Measurements from ENCODE around the gene TRMT61B. TPM values are rescaled to one million over a fixed set of nuclear protein-coding genes. Genes with fewer than 3 reads are reported as not detected.

The TRMT61B gene
- total and polyA plus RNA-seq, 2 of the 13 experiments (the other 11 are each of a cell fraction or from before 2014, with no cell fraction given) = 19.7 to 23.5 TPM

DNA sequence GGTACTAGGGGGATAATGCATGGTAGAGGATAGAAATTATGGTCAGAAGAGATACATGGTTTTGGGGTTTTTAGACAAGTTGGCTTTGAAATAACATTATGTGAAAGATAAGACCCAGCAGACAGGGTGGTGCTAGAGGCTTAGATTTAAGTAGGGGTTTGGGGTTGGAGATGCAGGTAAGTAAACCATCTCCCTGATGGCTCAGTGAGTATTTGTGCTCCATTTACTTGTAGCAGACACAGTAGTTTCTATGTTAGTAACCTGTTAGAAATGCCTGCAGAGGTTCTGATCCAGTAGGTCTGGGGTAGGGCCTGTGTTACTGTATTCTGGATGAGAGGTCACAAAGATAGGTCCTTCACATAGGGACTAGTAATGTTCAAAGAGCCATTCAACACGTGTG lies 38.1 kb upstream of the TRMT61B start:
- H3K4me3 ChIP-seq (replicated peaks in 1 of 3; ENCODE audit: insufficient read depth in 1 of 3, low read depth in 2 of 3, low read length in 3 of 3) = no peak overlapping the region
- ChIA-PET CTCF (ENCODE audit: low intra/inter-chr PET ratio, low total read pairs) (no interaction called here), POLR2A (no interaction called here)
- peaks cover 18% of the 10 kb centered on the region for H3K4me1 ChIP-seq (ENCODE audit: insufficient read depth, low read length)
- H4K20me1 ChIP-seq (ENCODE audit: insufficient read depth, low read length) = peaks cover 55% of the 10 kb centered on the region
- DNase-seq (ENCODE audit: low spot score) = no peak
- no peak for FAIRE-seq
- 23% methylated on average over 1 of the region's 1 CpG for WGBS (ENCODE audit: low lambda C conversion rate)
- H3K9ac ChIP-seq (ENCODE audit: insufficient read depth, low read depth, low read length) = no peak overlapping the region
- H3K27me3 ChIP-seq (ENCODE audit: control insufficient read depth in 1 of 2, insufficient read depth in 2 of 2, low read length in 2 of 2) = no peaks in the 10 kb centered on the region
- peaks cover 86% of the 10 kb centered on the region for H3K79me2 ChIP-seq (ENCODE audit: insufficient read depth, low read length)
- H3K36me3 ChIP-seq (replicated peaks in 1 of 2; ENCODE audit: control insufficient read depth in 1 of 2, insufficient read depth in 2 of 2, low read length in 2 of 2) = peaks cover 31 to 81% of the 10 kb centered on the region in 2 experiments
- no peaks in the 10 kb centered on the region for H3K9me3 ChIP-seq (ENCODE audit: low read length)
- H3K4me2 ChIP-seq (ENCODE audit: low read depth, low read length) = no peak overlapping the region
- peak; percentile 23 for ATAC-seq
- TF ChIP-seq, protein P1, sequence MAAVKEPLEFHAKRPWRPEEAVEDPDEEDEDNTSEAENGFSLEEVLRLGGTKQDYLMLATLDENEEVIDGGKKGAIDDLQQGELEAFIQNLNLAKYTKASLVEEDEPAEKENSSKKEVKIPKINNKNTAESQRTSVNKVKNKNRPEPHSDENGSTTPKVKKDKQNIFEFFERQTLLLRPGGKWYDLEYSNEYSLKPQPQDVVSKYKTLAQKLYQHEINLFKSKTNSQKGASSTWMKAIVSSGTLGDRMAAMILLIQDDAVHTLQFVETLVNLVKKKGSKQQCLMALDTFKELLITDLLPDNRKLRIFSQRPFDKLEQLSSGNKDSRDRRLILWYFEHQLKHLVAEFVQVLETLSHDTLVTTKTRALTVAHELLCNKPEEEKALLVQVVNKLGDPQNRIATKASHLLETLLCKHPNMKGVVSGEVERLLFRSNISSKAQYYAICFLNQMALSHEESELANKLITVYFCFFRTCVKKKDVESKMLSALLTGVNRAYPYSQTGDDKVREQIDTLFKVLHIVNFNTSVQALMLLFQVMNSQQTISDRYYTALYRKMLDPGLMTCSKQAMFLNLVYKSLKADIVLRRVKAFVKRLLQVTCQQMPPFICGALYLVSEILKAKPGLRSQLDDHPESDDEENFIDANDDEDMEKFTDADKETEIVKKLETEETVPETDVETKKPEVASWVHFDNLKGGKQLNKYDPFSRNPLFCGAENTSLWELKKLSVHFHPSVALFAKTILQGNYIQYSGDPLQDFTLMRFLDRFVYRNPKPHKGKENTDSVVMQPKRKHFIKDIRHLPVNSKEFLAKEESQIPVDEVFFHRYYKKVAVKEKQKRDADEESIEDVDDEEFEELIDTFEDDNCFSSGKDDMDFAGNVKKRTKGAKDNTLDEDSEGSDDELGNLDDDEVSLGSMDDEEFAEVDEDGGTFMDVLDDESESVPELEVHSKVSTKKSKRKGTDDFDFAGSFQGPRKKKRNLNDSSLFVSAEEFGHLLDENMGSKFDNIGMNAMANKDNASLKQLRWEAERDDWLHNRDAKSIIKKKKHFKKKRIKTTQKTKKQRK (IDR thresholded peaks at IDR 0.05; ENCODE audit: low read length) = no peak
- TF ChIP-seq RBM22 (optimal IDR thresholded peaks at IDR 0.05; ENCODE audit: low read length) (peak; percentile 80), E2F1 (CRISPR knock-in tag; IDR thresholded peaks at IDR 0.05) (no peak)
- in situ Hi-C loops (cut with HindIII; ENCODE audit: extremely low pct_ligation_motif_present, low pct_unique_long_range_greater_than_20kb) (no loop called here), intact Hi-C loops (cut with micrococcal nuclease; ENCODE audit: unreplicated experiment) (no loop called here)
- no TSS peak for BruUV-seq (replicated peaks)
- no peak overlapping the region for H3K27ac ChIP-seq (ENCODE audit: extremely low read length, insufficient read depth, low read length)
- H2AFZ ChIP-seq (ENCODE audit: low read length) = no peak overlapping the region

DNA sequence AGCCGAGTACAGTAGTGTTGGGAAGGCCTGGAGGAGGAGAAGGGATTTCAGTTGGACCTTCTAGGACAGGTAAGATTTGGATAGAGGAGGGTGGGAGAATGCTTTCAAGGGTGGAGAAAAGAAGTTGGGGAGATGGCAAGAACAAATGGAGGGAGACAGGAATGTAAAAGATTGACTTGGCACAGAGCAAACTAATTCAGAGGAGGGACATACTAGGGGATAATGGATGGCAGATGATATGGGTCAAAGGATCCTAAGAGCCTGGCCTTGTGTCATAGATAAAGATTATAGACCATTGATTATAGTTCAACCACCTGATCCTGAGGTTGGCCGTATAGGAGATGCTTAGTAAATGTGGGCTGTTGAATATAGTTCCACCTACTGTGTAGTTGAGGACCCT lies 36.7 kb upstream of the TRMT61B start:
- Histone ChIP-seq H3K27ac (ENCODE audit: extremely low read length, insufficient read depth, low read length) (no peak overlapping the region), H3K4me1 (ENCODE audit: insufficient read depth, low read length) (peaks cover 18% of the 10 kb centered on the region), H2AFZ (ENCODE audit: low read length) (no peak overlapping the region), H3K9me3 (ENCODE audit: low read length) (no peaks in the 10 kb centered on the region), H3K4me2 (ENCODE audit: low read depth, low read length) (no peak overlapping the region), H3K27me3 (ENCODE audit: control insufficient read depth in 1 of 2, insufficient read depth in 2 of 2, low read length in 2 of 2) (no peaks in the 10 kb centered on the region), H3K36me3 (replicated peaks in 1 of 2; ENCODE audit: control insufficient read depth in 1 of 2, insufficient read depth in 2 of 2, low read length in 2 of 2) (peaks cover 29 to 81% of the 10 kb centered on the region in 2 experiments), H3K4me3 (replicated peaks in 1 of 3; ENCODE audit: insufficient read depth in 1 of 3, low read depth in 2 of 3, low read length in 3 of 3) (no peak overlapping the region), H3K79me2 (ENCODE audit: insufficient read depth, low read length) (peaks cover 92% of the 10 kb centered on the region), H4K20me1 (ENCODE audit: insufficient read depth, low read length) (peaks cover 62% of the 10 kb centered on the region), H3K9ac (ENCODE audit: insufficient read depth, low read depth, low read length) (no peak overlapping the region)
- FAIRE-seq = no peak
- no peak for ATAC-seq
- ChIA-PET POLR2A (no interaction called here), CTCF (ENCODE audit: low intra/inter-chr PET ratio, low total read pairs) (no interaction called here)
- DNase-seq (ENCODE audit: low spot score) = no peak
- in situ Hi-C loops (cut with HindIII; ENCODE audit: extremely low pct_ligation_motif_present, low pct_unique_long_range_greater_than_20kb) = no loop called here
- intact Hi-C loops (cut with micrococcal nuclease; ENCODE audit: unreplicated experiment) = no loop called here
- WGBS (ENCODE audit: low lambda C conversion rate) = 100% methylated on average over 2 of the region's 2 CpGs
- BruUV-seq (replicated peaks) = no TSS peak
- TF ChIP-seq DNMT3B (CRISPR knock-in tag; conservative IDR thresholded peaks at IDR 0.05) (no peak), NR2F1 (CRISPR knock-in tag; IDR thresholded peaks at IDR 0.05) (peak in 1 of 2 experiments; percentile 17; a peak in 1 of 4 replicates), ATF4 (CRISPR knock-in tag; IDR thresholded peaks at IDR 0.05) (0 out of 4 replicates have a peak, but pooled peaks of 1 of the 2 experiments have one; percentile 5), NFKBIZ (CRISPR knock-in tag; IDR thresholded peaks at IDR 0.05) (no peak), ZNF644 (CRISPR knock-in tag; IDR thresholded peaks at IDR 0.05; ENCODE audit: low read depth) (no peak), ZNF576 (CRISPR knock-in tag; IDR thresholded peaks at IDR 0.05) (no peak)
- TF ChIP-seq, protein P2, sequence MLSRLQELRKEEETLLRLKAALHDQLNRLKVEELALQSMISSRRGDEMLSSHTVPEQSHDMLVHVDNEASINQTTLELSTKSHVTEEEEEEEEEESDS (CRISPR knock-in tag; IDR thresholded peaks at IDR 0.05; ENCODE audit: borderline replicate concordance) = no peak
- TF ChIP-seq, protein P3, sequence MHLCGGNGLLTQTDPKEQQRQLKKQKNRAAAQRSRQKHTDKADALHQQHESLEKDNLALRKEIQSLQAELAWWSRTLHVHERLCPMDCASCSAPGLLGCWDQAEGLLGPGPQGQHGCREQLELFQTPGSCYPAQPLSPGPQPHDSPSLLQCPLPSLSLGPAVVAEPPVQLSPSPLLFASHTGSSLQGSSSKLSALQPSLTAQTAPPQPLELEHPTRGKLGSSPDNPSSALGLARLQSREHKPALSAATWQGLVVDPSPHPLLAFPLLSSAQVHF (CRISPR knock-in tag; IDR thresholded peaks at IDR 0.05) = no peak
